HL-60/S4 treated with retinoic acid at 250 ng/mL for 4 days and 3 days (cell line): ENCODE results near the gene RNF114.
"Not testable (repeated sequence)": the region's sequence is repeated elsewhere in the genome, so short reads cannot be mapped to it uniquely, and the experiment has no call there.

Source experiments
- in situ Hi-C: fragments of 300-500 bp; cut with MboI; formaldehyde crosslinking; loops from 2 replicates; pipeline ENCODE4 v1.7.0; 2022; ENCODE audit warnings: low sequenced_read_pairs

The RNF114 gene

GRCh38 chr20:49919461-49919860 is 16.7 kb upstream of the RNF114 start:
- in situ Hi-C loops: no loop called here

GRCh38 chr20:49924247-49924646 is 11.9 kb upstream of the RNF114 start:
- in situ Hi-C loops: no loop called here

- in situ Hi-C loops: no loop called here
Observed at GRCh38 chr20:49925901-49926454, 10.2 kb upstream of the RNF114 start.

- in situ Hi-C loops: no loop called here
Observed at GRCh38 chr20:49928411-49929141, 7.6 kb upstream of the RNF114 start.

- in situ Hi-C loops: no loop called here
Observed at GRCh38 chr20:49929142-49929494, 7.1 kb upstream of the RNF114 start.

- in situ Hi-C loops: no loop called here
Observed at GRCh38 chr20:49935746-49936152, 448 bp upstream of the RNF114 start.

- in situ Hi-C loops: no loop called here
Observed at GRCh38 chr20:49937027-49937929, 1.1 kb downstream of the RNF114 start.

- in situ Hi-C loops: no loop called here
Observed at GRCh38 chr20:49938173-49939163, 2.3 kb downstream of the RNF114 start.

- in situ Hi-C loops: no loop called here
Observed at GRCh38 chr20:49941456-49941855, 5.3 kb downstream of the RNF114 start.

- in situ Hi-C loops: no loop called here
Observed at GRCh38 chr20:49942303-49942702, 6.1 kb downstream of the RNF114 start.

- in situ Hi-C loops: no loop called here
Observed at GRCh38 chr20:49942942-49943341, 6.7 kb downstream of the RNF114 start.

GRCh38 chr20:49945306-49945700 is 9.1 kb downstream of the RNF114 start:
- in situ Hi-C loops: no loop called here

- in situ Hi-C loops: no loop called here
Observed at GRCh38 chr20:49945701-49946477, 9.7 kb downstream of the RNF114 start.

- in situ Hi-C loops: no loop called here
Observed at GRCh38 chr20:49948178-49948577, 12.0 kb downstream of the RNF114 start.

- in situ Hi-C loops: no loop called here
Observed at GRCh38 chr20:49948809-49949507, 12.8 kb downstream of the RNF114 start.

- in situ Hi-C loops: no loop called here
Observed at GRCh38 chr20:49951151-49951550, 15.0 kb downstream of the RNF114 start.

GRCh38 chr20:49955167-49955566 is 19.0 kb downstream of the RNF114 start:
- in situ Hi-C loops: no loop called here

GRCh38 chr20:49955830-49956396 is 19.7 kb downstream of the RNF114 start:
- in situ Hi-C loops: not testable (repeated sequence)

- in situ Hi-C loops: no loop called here
Observed at GRCh38 chr20:49956689-49957088, 20.5 kb downstream of the RNF114 start.
